Measurements from ENCODE around the gene TDRD5. TPM values are rescaled to one million over a fixed set of nuclear protein-coding genes. Genes with fewer than 3 reads are reported as not detected.

The TDRD5 gene
- total RNA-seq, 1 donor from 2014 or later = 0.13 TPM

Other genes starting within 250 kb of the TDRD5 start
- under 0.01 TPM in 1 of 2 replicates, not detected in the other for gene AXDND1, start 225.9 kb upstream of the TDRD5 start, total RNA-seq
- gene NPHS2, start 15.9 kb upstream of the TDRD5 start, total RNA-seq = not detected in 2 replicates
- gene FAM163A, start 151.5 kb downstream of the TDRD5 start, total RNA-seq = 0.13 and 0.51 TPM in 2 replicates

Data from dermis microvascular lymphatic vessel endothelial cell (primary cell).